Thyroid gland (tissue), 4 donors: Measurements from ENCODE around the gene HK2.

Source experiments
- CTCF ChIP-seq, 6 experiments: fragments of 200-600 bp in 3 of 6; fragments of 450-650 bp in 3 of 6; sonication (generic) in 3 of 6; IDR thresholded peaks; one replicate each; pipeline ENCODE4 v1.5.1; 2016 to 2019; ENCODE audit warnings: antibody characterized with exemption in 6 of 6, mild to moderate bottlenecking in 2 of 6, inconsistent platforms in 1 of 6, moderate library complexity in 1 of 6
- POLR2A ChIP-seq, 2 donors: fragments of 450-650 bp; IDR thresholded peaks; one replicate each; pipeline ENCODE4 v1.6.1; 2017; ENCODE audit warnings: antibody characterized with exemption in 2 of 2, mild to moderate bottlenecking in 2 of 2, moderate library complexity in 1 of 2

GRCh38 chr2:74828543-74828942 is 5.4 kb upstream of the HK2 start:
- TF ChIP-seq CTCF (IDR thresholded peaks at IDR 0.05) (no peak), POLR2A (IDR thresholded peaks at IDR 0.05) (no peak)
